ENCODE measurements around the gene TFPI.
"Not testable (repeated sequence)": the region's sequence is repeated elsewhere in the genome, so short reads cannot be mapped to it uniquely, and the experiment has no call there.

The TFPI gene

DNA sequence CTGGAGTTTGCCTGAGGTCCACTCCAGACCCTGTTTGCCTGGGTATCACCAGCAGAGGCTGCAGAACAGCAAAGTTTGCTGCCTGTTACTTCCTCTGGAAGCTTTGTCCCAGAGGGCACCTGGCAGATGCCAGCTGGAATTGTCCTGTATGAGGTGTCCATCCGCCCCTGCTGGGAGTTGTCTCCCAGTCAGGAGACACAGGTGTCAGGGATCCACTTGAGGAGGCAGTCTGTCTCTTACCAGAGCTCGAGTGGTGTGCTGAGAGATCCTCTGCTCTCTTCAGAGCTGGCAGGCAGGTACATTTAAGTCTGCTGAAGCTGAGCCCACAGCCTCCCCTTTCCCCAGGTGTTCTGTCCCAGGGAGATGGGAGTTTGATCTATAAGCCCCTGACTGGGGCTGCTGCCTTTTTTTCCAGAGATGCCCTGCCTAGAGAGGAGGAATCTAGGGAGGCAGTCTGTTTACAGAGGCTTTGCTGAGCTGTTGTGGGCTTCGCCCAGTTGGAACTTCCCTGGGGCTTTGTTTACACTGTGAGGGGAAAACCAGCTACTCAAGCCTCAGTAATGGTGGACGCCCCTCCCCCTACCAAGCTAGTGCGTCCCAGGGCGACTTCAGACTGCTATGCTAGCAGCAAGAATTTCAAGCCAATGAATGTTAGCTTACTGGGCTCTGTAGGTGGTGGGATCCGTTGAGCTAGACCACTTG, 34.7 kb downstream of the TFPI start:
- Histone ChIP-seq H4K20me1 (ENCODE audit: control insufficient read depth, insufficient read depth, low read depth, low read length) (no peaks in the 10 kb centered on the region), H3F3A (ENCODE audit: control insufficient read depth, insufficient read depth) (no peaks in the 10 kb centered on the region), H3K27me3 (ENCODE audit: control insufficient read depth, low read length) (no peaks in the 10 kb centered on the region), H3K36me3 (ENCODE audit: control insufficient read depth, low read length) (no peaks in the 10 kb centered on the region), H3K9me3 (ENCODE audit: control insufficient read depth, insufficient read depth, low read length) (no peaks in the 10 kb centered on the region), H3K4me1 (ENCODE audit: control insufficient read depth, low read length) (no peaks in the 10 kb centered on the region), H3K9me2 (replicated peaks; ENCODE audit: control insufficient read depth, low read length) (no peaks in the 10 kb centered on the region), H3K27ac (ENCODE audit: low read depth, low read length) (no peak overlapping the region), H3K4me2 (ENCODE audit: low read length) (no peak overlapping the region), H3K4me3 (ENCODE audit: low read length) (no peak overlapping the region), H3K79me2 (ENCODE audit: control insufficient read depth, low read length) (no peaks in the 10 kb centered on the region)
- no peak for TF ChIP-seq EZH2phosphoT487 (IDR thresholded peaks at IDR 0.05; ENCODE audit: borderline replicate concordance, low read length)
- TF ChIP-seq, protein P1, sequence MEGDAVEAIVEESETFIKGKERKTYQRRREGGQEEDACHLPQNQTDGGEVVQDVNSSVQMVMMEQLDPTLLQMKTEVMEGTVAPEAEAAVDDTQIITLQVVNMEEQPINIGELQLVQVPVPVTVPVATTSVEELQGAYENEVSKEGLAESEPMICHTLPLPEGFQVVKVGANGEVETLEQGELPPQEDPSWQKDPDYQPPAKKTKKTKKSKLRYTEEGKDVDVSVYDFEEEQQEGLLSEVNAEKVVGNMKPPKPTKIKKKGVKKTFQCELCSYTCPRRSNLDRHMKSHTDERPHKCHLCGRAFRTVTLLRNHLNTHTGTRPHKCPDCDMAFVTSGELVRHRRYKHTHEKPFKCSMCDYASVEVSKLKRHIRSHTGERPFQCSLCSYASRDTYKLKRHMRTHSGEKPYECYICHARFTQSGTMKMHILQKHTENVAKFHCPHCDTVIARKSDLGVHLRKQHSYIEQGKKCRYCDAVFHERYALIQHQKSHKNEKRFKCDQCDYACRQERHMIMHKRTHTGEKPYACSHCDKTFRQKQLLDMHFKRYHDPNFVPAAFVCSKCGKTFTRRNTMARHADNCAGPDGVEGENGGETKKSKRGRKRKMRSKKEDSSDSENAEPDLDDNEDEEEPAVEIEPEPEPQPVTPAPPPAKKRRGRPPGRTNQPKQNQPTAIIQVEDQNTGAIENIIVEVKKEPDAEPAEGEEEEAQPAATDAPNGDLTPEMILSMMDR (IDR thresholded peaks at IDR 0.05; ENCODE audit: low read depth, low read length, poor library complexity, severe bottlenecking), result no peak

DNA sequence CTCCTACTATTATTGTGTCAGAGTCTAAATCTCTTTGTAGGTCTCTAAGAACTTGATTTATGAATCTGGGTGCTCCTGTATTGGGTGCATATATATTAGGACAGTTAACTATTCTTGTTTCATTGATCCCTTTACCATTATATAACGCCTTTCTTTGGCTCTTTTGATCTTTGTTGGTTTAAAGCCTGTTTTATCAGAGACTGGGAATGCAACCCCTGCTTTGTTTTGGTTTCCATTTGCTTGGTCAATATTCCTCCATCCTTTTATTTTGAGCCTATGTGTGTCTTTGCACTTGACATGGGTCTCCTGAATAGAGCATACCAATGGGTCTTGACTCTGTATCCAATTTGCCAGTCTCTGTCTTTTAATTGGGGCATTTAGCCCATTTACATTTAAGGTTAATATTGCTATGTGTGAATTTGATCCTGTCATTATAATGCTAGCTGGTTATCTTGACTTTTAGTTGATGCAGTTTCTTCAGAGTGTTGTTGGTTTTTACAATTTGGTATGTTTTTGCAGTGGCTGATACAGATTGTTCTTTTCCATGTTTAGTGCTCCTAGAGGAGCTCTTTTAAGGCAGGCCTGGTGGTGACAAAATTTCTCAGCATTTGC, 36.4 kb downstream of the TFPI start:
- H3K79me2 ChIP-seq (ENCODE audit: control insufficient read depth, low read length); H3K27me3 ChIP-seq (ENCODE audit: control insufficient read depth, low read length); H3K27ac ChIP-seq (ENCODE audit: low read depth, low read length): not testable (repeated sequence)

DNA sequence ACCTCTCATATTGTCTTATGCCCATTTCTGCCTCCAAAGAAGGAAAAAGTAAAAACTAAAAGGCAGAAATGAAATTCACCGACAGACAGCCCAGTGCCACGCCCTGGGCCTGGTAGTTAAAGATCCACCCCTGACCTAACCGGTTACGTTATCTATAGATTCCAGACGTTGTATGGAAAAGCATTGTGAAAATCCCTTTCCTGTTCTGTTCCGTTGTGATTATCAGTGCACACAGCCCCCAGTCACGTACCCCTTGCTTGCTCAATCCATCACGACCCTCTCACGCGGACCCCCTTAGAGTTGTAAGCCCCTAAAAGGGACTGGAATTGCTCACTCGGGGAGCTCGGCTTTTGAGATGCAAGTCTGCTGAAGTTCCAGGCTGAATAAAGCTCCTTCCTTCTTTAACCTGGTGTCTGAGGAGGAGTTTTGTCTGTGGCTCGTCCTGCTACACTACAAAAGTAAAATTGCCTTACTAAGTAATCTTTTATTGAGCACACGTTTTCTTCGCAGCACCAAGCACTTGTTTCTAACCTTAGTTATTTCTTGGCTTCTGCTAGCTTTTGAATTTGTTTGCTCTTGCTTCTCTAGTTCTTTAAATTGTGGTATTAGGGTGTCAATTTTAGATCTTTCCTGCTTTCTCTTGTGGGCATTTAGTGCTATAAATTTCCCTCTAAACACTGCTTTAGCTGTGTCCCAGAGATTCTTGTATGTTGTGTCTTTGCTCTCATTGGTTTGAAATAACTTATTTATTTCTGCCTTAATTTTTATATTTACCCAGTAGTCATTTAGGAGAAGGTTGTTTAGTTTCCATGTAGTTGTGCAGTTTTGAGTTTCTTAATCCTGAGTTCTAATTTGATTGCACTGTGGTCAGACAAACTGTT, 37.4 kb downstream of the TFPI start:
- not testable (repeated sequence) for H3K36me3 ChIP-seq (ENCODE audit: control insufficient read depth, low read length); H3F3A ChIP-seq (ENCODE audit: control insufficient read depth, insufficient read depth); H3K4me2 ChIP-seq (ENCODE audit: low read length); H3K27me3 ChIP-seq (ENCODE audit: control insufficient read depth, low read length); H3K79me2 ChIP-seq (ENCODE audit: control insufficient read depth, low read length); H3K9me3 ChIP-seq (ENCODE audit: control insufficient read depth, insufficient read depth, low read length); H4K20me1 ChIP-seq (ENCODE audit: control insufficient read depth, insufficient read depth, low read depth, low read length); H3K4me3 ChIP-seq (ENCODE audit: low read length); H3K9me2 ChIP-seq (replicated peaks; ENCODE audit: control insufficient read depth, low read length); H3K4me1 ChIP-seq (ENCODE audit: control insufficient read depth, low read length); H3K27ac ChIP-seq (ENCODE audit: low read depth, low read length)

More for the DNA sequence above, 36.4 kb downstream of the TFPI start:
- not testable (repeated sequence) for H3K9me3 ChIP-seq (ENCODE audit: control insufficient read depth, insufficient read depth, low read length); H3K4me3 ChIP-seq (ENCODE audit: low read length); H3K9me2 ChIP-seq (replicated peaks; ENCODE audit: control insufficient read depth, low read length); H3K4me1 ChIP-seq (ENCODE audit: control insufficient read depth, low read length); H3K36me3 ChIP-seq (ENCODE audit: control insufficient read depth, low read length); H3F3A ChIP-seq (ENCODE audit: control insufficient read depth, insufficient read depth); H3K4me2 ChIP-seq (ENCODE audit: low read length); H4K20me1 ChIP-seq (ENCODE audit: control insufficient read depth, insufficient read depth, low read depth, low read length)

DNA sequence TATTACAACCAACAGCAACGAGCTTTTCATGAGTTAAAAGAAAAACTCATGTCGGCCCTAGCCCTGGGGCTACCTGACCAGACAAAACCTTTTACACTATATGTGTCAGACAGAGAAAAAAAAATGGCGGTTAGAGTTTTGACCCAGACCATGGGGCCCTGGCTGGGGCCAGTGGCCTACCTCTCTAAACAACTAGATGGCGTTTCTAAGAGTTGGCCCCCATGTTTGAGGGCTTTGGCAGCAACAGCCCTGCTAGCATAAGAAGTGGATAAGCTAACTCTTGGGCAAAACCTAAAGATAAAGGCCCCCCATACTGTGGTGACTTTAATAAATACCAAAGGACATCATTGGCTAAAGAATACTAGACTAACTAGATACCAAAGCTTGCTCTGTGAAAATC, 39.3 kb downstream of the TFPI start:
- H3K9me2 ChIP-seq (replicated peaks; ENCODE audit: control insufficient read depth, low read length), result no peaks in the 10 kb centered on the region
- no peaks in the 10 kb centered on the region for H4K20me1 ChIP-seq (ENCODE audit: control insufficient read depth, insufficient read depth, low read depth, low read length)
- no peak for TF ChIP-seq EZH2phosphoT487 (IDR thresholded peaks at IDR 0.05; ENCODE audit: borderline replicate concordance, low read length)
- TF ChIP-seq, protein P1 (IDR thresholded peaks at IDR 0.05; ENCODE audit: low read depth, low read length, poor library complexity, severe bottlenecking), result no peak
- no peaks in the 10 kb centered on the region for H3K79me2 ChIP-seq (ENCODE audit: control insufficient read depth, low read length)
- H3K4me1 ChIP-seq (ENCODE audit: control insufficient read depth, low read length), result no peaks in the 10 kb centered on the region
- no peaks in the 10 kb centered on the region for H3F3A ChIP-seq (ENCODE audit: control insufficient read depth, insufficient read depth)
- no peaks in the 10 kb centered on the region for H3K36me3 ChIP-seq (ENCODE audit: control insufficient read depth, low read length)
- no peak overlapping the region for H3K4me3 ChIP-seq (ENCODE audit: low read length)
- H3K4me2 ChIP-seq (ENCODE audit: low read length), result no peak overlapping the region
- no peaks in the 10 kb centered on the region for H3K27me3 ChIP-seq (ENCODE audit: control insufficient read depth, low read length)
- no peaks in the 10 kb centered on the region for H3K9me3 ChIP-seq (ENCODE audit: control insufficient read depth, insufficient read depth, low read length)
- no peak overlapping the region for H3K27ac ChIP-seq (ENCODE audit: low read depth, low read length)

DNA sequence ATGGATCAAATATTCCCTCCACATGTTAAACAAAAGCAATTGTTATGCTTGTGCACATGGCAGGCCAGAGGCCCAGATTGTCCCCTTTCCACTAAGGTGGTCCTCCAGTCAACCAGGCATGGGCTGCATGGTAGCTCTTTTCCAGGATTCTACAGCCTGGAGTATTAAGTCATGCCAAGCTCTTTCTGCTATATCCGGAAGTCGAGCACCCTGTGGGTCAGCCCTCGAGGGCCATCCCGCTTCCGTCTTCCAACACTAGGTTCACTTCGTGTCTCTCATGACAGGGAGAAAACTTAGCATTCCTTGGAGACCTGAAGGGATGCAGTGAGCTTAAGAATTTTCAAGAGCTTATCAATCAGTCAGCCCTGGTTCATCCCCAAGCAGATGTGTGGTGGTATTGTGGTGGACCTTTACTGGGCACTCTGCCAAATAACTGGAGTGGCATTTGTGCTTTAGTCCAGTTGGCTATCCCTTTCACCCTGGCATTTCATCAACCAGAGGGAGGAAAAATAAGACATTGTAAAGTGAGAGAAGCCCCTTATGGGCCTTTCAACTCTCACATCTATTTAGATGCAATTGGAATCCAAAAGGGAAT, 39.9 kb downstream of the TFPI start:
- not testable (repeated sequence) for H3K4me2 ChIP-seq (ENCODE audit: low read length); H3K4me3 ChIP-seq (ENCODE audit: low read length); H3K27ac ChIP-seq (ENCODE audit: low read depth, low read length); H3K36me3 ChIP-seq (ENCODE audit: control insufficient read depth, low read length); H3F3A ChIP-seq (ENCODE audit: control insufficient read depth, insufficient read depth); H3K4me1 ChIP-seq (ENCODE audit: control insufficient read depth, low read length); H3K9me3 ChIP-seq (ENCODE audit: control insufficient read depth, insufficient read depth, low read length); H3K79me2 ChIP-seq (ENCODE audit: control insufficient read depth, low read length); H4K20me1 ChIP-seq (ENCODE audit: control insufficient read depth, insufficient read depth, low read depth, low read length); H3K27me3 ChIP-seq (ENCODE audit: control insufficient read depth, low read length); H3K9me2 ChIP-seq (replicated peaks; ENCODE audit: control insufficient read depth, low read length)
